ENCODE measurements around the gene DNMT3A. TPM values are rescaled to one million over a fixed set of nuclear protein-coding genes. Genes with fewer than 3 reads are reported as not detected.
A peak's percentile ranks its signal among the peaks of the same experiment; 100 is the strongest.

Gene DNMT3A
- total and polyA plus RNA-seq, 7 donors, result 4.4 to 30.2 (median 18.1) TPM

DNA sequence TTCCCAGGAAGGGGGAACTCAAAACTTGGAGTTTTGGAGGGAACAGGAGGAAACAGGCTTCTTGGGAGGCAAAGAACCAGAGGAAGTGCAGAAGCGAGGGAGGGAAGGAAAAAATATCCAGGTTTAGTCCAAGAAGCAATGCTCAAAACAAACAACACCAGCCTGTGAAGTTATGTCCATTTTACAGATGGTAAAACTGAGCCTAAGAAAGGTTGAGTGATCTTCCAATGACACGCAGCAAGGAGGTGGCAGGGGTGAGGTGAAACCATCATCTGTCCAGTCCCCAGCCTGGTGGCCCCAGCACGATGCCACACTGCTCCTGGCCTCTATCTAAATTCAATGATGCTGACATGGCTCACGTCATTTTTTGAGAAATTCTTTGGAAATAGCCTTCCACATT is 10.8 kb downstream of the DNMT3A start:
- no peak overlapping the region for H3K4me3 ChIP-seq
- intact Hi-C loops (cut with DNase I), result no loop called here
- TF ChIP-seq POLR2AphosphoS5 (IDR thresholded peaks at IDR 0.05), result no peak
- TF ChIP-seq EP300 (IDR thresholded peaks at IDR 0.05), result no peak
- no peak for TF ChIP-seq POLR2A (IDR thresholded peaks at IDR 0.05)
- TF ChIP-seq, protein P1, sequence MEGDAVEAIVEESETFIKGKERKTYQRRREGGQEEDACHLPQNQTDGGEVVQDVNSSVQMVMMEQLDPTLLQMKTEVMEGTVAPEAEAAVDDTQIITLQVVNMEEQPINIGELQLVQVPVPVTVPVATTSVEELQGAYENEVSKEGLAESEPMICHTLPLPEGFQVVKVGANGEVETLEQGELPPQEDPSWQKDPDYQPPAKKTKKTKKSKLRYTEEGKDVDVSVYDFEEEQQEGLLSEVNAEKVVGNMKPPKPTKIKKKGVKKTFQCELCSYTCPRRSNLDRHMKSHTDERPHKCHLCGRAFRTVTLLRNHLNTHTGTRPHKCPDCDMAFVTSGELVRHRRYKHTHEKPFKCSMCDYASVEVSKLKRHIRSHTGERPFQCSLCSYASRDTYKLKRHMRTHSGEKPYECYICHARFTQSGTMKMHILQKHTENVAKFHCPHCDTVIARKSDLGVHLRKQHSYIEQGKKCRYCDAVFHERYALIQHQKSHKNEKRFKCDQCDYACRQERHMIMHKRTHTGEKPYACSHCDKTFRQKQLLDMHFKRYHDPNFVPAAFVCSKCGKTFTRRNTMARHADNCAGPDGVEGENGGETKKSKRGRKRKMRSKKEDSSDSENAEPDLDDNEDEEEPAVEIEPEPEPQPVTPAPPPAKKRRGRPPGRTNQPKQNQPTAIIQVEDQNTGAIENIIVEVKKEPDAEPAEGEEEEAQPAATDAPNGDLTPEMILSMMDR (IDR thresholded peaks at IDR 0.05), result no peak
- no peak overlapping the region for H3K27ac ChIP-seq
- H3K27me3 ChIP-seq, result no peaks in the 10 kb centered on the region
- peaks cover 0 to 11% (median 7%) of the 10 kb centered on the region in 4 donors for H3K36me3 ChIP-seq
- peaks cover 0 to 4% (median 3%) of the 10 kb centered on the region in 4 donors for H3K9me3 ChIP-seq
- H3K4me1 ChIP-seq, result peaks cover 0 to 76% (median 67%) of the 10 kb centered on the region in 4 donors
- DNase-seq, result no peak
- 91 to 95% methylated on average over 4 of the region's 4 CpGs for WGBS, 2 donors

DNA sequence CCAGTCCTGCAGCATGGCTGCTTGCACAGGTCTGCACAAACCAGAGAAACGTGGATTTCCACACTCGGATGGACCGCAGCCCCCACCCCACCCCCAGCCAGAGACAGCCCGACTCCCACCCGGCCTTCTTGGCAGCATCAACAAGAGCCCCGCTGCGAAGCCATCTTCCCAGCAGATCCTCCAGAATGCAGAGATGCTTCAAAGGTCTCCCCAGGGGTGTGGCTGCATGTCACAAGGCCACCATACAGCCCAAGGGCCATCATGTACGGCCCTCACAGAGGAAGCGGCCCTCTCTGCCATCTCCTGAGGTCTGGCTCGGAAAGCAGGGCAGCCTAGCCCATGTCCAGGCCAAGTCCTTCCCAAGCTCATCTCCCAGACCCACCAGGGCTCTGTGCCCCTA is 11.5 kb downstream of the DNMT3A start:
- no peak for DNase-seq
- intact Hi-C loops (cut with DNase I), result no loop called here
- H3K27me3 ChIP-seq, result no peaks in the 10 kb centered on the region
- H3K4me3 ChIP-seq, result no peak overlapping the region
- H3K9me3 ChIP-seq, result peaks cover 0 to 4% (median 3%) of the 10 kb centered on the region in 4 donors
- H3K36me3 ChIP-seq, result peaks cover 0 to 11% (median 7%) of the 10 kb centered on the region in 4 donors
- no peak overlapping the region for H3K27ac ChIP-seq
- TF ChIP-seq EP300 (IDR thresholded peaks at IDR 0.05), result no peak
- TF ChIP-seq POLR2A (IDR thresholded peaks at IDR 0.05), result no peak
- TF ChIP-seq POLR2AphosphoS5 (IDR thresholded peaks at IDR 0.05), result no peak
- TF ChIP-seq, protein P1 (IDR thresholded peaks at IDR 0.05), result no peak
- 87 to 89% methylated on average over 10 of the region's 10 CpGs for WGBS, 2 donors
- peaks cover 0 to 76% (median 66%) of the 10 kb centered on the region in 4 donors for H3K4me1 ChIP-seq

DNA sequence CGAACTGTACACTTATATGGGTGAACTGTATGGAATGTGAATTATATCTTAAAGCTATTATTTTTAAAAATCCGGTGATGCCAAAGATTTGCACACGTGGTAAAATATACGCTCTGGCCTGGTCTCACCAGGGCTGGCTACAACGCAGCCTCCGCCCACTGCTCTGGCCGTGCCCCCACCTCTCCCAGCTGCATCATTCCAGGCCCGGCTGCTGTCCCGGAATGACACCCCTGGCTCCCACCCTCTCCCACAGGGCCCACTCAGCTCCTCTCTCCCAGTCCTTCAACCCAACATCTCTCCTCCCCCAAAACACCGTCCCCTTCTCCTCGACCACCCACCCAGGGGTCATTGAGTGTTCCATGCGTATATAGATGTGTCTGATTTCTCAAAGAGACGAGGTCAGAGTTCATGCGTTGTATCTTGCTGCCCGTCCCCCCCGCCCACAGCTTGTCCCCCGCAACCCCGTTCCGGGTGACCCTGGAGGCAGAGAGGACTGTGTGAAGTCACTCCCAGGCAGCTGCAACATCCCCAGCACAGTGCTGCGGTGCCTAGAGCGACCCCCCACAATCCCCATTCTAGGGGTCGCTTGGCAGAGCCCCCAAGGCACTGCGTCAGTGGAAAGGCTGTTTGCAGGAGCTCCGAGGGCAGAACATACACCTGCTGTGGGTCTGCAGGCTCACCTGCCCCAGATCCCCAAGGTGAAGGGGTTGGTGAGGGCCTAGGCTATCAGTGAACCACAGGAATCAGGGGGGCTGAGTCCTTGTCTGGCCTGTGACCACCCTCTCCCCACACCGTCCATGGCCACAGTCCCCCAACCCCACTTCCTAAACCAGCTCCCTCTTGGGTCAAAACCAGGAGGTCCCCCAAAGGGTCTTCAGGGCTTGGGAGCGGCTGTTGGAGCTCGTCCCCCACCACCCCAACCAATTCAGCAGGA is 13.3 kb downstream of the DNMT3A start:
- H3K27ac ChIP-seq, result peak overlapping the region in 2 of 4 donors; percentile 1 to 11
- 89 to 94% methylated on average over 27 of the region's 27 CpGs for WGBS, 2 donors

DNA sequence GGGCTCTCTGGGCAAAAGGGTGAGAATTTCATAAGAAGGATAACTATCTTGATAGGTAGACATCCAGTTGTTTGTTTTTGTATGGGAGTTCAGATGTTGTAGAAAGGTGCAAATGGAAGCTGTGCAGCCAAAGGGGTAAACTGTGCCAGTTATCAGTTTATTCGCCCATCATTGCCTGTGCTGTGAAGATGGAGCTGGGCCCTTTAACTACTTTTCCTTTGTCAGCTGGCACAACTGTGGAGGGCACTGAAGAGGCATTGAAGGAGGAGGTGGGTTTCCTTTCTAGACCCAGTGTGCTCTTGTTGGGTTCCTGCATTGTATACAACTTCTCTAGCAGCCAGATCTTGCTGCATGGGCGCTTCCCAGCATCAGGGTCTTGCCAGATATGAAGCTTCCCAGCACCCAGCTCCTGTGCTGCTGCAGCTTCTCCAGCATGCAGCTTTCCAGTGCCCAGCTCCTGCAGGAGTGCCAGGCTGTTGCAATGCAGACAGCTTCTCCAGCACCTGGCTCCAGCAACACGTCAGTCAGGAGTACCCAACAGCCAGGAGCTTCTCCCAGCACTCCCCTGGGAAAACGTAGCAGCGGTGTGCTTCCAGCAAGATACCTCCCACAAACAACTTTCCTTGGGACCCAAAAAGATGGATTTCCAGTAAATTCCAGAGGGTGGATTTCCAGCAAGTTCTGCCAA is 15.3 kb downstream of the DNMT3A start:
- TF ChIP-seq, protein P1 (IDR thresholded peaks at IDR 0.05), result no peak
- TF ChIP-seq EP300 (IDR thresholded peaks at IDR 0.05) (no peak), POLR2AphosphoS5 (IDR thresholded peaks at IDR 0.05) (no peak)

More for the DNA sequence above, 13.3 kb downstream of the DNMT3A start:
- peaks cover 0 to 11% (median 7%) of the 10 kb centered on the region in 4 donors for H3K36me3 ChIP-seq
- H3K9me3 ChIP-seq, result peaks cover 0 to 4% (median 3%) of the 10 kb centered on the region in 4 donors
- no peaks in the 10 kb centered on the region for H3K27me3 ChIP-seq
- H3K4me3 ChIP-seq, result no peak overlapping the region
- no peak for DNase-seq
- H3K4me1 ChIP-seq, result peaks cover 0 to 78% (median 76%) of the 10 kb centered on the region in 4 donors
- intact Hi-C loops (cut with DNase I), result no loop called here
- TF ChIP-seq EP300 (IDR thresholded peaks at IDR 0.05) (no peak), POLR2AphosphoS5 (IDR thresholded peaks at IDR 0.05) (no peak), POLR2A (IDR thresholded peaks at IDR 0.05) (no peak)
- TF ChIP-seq, protein P1 (IDR thresholded peaks at IDR 0.05), result no peak

More for the DNA sequence above, 15.3 kb downstream of the DNMT3A start:
- H3K4me3 ChIP-seq, result no peak overlapping the region
- WGBS, 2 donors, result 98% methylated on average over 5 of the region's 5 CpGs
- peaks cover 0 to 11% (median 7%) of the 10 kb centered on the region in 4 donors for H3K36me3 ChIP-seq
- intact Hi-C loops (cut with DNase I), result no loop called here
- H3K27me3 ChIP-seq, result no peaks in the 10 kb centered on the region
- no peak for DNase-seq
- H3K27ac ChIP-seq, result no peak overlapping the region
- H3K9me3 ChIP-seq, result peaks cover 0 to 4% (median 3%) of the 10 kb centered on the region in 4 donors
- H3K4me1 ChIP-seq, result peaks cover 0 to 71% (median 67%) of the 10 kb centered on the region in 4 donors

Data from sigmoid colon (tissue), 7 donors.